Activated gamma-delta T cell treated with Interleukin-2 at 50 U/mL for 16 hours (primary cell): Measurements from ENCODE around the gene ICAM5.
A peak's percentile ranks its signal among the peaks of the same experiment; 100 is the strongest.

ENCODE experiments used
- DNase-seq: peaks from one replicate; pipeline ENCODE4 v3.0.0-alpha.2; 2020

ICAM5 gene

DNA sequence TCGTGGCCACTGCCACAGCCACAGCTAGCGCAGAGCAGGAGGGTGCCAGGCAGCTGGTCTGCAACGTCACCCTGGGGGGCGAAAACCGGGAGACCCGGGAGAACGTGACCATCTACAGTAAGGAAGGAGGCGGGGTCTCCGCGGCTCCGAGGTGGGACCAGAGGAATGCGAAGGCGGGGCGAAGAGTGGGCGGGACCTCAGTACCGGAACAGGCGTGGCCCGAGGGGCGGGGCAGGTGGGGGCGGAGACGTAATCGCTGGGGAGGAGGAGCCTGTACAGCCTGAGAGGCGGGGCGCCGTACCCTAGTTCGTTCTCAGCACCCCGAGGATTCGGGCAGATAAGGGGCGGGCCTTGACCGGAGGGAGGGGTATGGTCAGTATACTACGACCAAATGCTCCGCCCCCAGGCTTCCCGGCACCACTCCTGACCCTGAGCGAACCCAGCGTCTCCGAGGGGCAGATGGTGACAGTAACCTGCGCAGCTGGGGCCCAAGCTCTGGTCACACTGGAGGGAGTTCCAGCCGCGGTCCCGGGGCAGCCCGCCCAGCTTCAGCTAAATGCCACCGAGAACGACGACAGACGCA lies 2.5 kb downstream of the ICAM5 start:
- peak; percentile 67 for DNase-seq

DNA sequence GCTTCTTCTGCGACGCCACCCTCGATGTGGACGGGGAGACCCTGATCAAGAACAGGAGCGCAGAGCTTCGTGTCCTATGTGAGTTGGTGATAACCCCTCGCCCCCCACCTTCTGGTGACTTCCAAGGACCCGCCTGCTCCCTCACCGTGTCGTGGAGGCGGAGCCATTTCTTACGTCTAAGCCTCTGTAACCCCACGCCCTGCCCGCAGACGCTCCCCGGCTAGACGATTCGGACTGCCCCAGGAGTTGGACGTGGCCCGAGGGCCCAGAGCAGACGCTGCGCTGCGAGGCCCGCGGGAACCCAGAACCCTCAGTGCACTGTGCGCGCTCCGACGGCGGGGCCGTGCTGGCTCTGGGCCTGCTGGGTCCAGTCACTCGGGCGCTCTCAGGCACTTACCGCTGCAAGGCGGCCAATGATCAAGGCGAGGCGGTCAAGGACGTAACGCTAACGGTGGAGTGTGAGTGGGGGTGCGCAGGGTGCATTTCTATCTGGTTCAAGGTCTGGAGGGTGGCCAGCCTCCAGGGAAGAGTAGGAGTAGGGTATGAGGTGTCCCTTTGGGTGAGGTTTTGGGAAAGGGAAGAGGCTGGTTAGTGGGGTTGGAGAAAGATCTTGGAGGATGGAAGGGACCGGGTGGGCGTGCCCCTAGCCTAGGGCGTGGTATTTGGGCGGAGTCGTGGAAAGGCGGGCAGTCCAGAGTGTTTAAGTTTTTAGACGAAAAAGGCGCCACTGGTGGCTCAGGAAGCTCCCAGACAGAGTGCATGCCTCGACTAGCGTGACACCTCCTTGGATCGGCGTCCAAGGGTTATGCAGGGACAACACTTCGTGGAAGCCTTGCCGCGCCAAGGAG lies 3.3 kb downstream of the ICAM5 start:
- no peak for DNase-seq

DNA sequence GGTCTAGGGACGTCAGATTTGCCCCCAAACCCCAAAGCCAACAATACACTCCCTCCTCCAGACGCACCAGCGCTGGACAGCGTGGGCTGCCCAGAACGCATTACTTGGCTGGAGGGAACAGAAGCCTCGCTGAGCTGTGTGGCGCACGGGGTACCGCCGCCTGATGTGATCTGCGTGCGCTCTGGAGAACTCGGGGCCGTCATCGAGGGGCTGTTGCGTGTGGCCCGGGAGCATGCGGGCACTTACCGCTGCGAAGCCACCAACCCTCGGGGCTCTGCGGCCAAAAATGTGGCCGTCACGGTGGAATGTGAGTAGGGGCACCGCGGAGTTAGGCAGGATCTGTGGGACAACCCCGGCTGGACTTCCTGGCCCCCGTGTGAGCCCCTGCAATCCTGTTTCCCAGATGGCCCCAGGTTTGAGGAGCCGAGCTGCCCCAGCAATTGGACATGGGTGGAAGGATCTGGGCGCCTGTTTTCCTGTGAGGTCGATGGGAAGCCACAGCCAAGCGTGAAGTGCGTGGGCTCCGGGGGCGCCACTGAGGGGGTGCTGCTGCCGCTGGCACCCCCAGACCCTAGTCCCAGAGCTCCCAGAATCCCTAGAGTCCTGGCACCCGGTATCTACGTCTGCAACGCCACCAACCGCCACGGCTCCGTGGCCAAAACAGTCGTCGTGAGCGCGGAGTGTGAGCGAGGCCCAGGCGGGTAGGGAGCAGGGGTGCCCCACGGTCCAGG lies 4.0 kb downstream of the ICAM5 start:
- no peak for DNase-seq

DNA sequence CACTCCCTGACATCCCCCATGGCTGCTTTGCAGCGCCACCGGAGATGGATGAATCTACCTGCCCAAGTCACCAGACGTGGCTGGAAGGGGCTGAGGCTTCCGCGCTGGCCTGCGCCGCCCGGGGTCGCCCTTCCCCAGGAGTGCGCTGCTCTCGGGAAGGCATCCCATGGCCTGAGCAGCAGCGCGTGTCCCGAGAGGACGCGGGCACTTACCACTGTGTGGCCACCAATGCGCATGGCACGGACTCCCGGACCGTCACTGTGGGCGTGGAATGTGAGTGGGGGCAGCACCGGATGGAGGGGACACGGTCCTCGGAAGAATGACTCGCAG lies 4.6 kb downstream of the ICAM5 start:
- DNase-seq: no peak

DNA sequence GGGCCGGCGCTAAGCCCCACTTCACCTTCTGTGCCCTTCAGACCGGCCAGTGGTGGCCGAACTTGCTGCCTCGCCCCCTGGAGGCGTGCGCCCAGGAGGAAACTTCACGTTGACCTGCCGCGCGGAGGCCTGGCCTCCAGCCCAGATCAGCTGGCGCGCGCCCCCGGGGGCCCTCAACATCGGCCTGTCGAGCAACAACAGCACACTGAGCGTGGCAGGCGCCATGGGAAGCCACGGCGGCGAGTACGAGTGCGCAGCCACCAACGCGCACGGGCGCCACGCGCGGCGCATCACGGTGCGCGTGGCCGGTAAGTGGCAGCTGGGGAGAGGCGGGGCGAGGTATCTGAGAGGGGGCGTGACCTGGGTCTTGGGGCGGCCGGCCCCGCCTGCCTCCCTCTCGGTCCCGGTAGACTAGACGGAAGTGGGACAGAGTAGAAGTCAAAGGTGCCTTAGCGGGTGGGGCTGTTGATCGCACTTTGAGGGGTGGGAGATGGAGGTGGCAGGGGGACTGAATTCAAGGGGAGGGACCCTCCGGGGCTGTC lies 5.6 kb downstream of the ICAM5 start:
- DNase-seq: peak; percentile 68

DNA sequence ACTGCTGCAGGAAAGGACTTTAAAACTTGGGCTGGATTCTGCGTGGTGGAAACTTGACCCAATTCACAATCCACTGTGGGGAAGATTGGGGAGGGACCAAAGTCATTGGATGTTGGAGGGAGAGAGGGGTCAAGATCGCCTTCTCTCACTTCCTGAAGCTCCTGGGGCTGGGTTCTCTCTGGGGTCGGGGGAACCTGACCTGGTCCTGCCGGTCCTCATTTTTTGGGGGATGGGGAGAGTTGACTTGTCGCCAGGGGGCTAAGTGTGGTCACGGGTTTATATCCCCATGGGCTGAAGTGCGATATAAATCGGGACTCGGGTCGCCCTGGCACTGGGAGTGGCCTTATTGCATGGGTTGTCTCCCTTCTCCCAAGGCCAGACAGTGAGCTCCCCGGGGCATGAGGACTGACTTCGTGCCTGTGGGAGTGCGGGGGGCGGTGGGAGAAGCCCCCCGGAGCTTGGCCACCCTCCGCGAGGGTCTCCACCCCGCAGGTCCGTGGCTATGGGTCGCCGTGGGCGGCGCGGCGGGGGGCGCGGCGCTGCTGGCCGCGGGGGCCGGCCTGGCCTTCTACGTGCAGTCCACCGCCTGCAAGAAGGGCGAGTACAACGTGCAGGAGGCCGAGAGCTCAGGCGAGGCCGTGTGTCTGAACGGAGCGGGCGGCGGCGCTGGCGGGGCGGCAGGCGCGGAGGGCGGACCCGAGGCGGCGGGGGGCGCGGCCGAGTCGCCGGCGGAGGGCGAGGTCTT lies 6.3 kb downstream of the ICAM5 start:
- no peak for DNase-seq

DNA sequence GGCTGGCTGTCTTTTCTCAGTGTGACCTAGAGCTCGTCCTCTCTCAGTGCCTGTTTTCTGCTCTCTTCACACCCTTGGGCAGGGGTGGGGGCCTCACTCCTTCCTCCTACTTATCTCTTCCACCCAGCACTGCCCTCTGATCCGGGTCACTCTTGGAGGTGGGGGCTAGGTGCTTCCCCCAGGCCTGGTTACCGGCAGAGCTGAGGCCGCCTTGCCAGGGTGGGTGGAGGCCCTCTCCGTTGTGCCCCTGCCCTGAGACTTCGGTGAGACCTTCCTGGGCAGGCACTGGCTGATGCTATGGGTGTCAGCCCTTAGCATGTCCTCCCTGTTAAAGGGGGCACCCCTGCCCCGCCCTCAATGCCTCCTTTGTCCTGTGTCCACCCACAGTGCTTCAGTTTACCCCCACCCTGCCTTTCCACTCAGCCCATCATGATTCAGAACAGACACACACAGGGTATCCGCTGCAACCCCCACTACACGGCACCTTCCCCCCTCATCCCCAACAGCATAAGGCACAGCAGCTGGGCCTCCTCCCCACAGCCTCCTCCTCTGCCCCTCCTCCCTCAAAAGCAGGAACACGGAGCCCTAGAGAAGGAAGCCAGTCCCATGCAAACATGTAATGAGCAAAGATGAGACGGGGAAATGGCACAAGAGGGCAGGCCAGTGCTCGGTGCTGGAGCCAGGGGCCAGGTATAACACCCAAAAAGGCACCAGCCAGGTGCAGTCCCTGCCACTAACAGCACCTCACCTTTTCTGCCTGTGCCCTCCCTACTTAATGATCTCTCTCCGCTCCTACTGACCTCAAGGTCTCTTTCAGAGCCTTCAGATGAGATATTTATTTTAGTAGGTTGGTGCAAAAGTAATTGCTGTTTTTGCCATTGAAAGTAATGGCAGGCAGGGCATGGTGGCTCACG lies 10.1 kb downstream of the ICAM5 start:
- DNase-seq: no peak

DNA sequence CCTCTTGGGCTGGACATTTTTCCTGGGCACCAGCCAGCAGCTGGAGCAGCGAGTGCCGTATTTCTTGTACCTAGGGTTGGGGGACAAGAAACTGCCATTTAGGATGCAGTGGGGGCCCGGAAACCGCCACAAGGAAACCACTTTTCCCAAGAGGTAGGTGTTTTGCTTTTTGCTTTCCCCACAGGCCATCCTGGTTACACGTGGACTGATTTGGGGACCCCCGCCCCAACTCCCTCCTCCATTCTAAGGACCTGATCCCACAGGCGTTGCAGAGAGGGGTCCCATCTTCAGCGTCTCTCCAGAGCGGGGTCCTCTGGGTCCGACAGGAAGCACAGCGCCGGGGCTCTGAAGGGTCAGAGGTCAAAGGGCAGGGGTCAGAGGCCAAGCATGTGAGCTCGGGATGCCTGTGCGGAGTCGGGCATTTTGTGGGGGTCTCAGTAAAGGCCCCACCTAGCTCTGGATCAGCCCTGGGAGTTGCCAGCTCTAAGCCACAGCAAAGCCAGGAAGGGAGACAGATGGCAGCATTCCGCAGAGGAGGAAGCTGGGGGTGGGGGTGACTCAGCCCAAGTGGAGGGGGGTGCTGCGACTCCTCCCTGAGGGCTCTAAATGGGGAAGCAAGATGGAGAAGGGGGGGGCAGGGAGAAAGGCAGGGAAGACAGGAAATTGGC lies 15.5 kb downstream of the ICAM5 start:
- DNase-seq: no peak

DNA sequence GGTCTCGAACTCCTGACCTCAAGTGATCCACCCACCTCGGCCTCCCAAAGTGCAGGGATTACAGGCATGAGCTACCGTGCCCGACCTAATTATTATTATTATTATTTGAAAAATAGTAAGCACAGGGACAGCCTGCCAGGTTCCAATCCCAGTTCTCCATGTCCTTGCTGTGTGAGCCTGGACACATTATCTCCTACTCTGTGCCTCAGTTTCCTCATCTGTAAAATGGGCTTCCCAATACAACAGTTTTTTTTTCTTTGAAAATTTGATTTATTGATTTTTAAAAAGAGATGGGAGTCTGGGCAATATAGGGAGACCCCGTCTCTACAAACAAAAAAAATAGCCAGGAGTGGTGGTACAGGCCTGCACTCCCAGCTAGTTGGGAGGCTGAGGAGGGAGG lies 16.6 kb downstream of the ICAM5 start:
- no peak for DNase-seq

DNA sequence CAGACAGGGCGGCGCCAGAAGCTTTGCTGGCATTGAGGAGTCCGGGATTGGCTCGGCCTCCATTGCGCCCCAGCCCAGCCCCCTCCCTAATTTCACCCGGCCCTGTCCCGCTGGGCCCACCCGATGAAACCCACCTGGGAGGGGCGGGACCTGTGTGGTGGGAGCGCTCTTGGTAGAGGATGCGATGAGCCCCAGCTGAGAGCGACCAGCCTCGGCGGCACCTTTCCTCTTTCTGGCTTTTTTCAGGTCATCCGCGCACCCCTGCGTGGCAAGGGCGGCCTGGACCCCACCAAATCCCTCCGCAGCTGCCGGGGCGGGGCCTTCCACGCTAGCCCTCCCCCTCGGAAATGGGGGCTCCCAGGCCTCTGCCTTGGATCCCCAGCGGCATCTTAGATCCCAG lies 19.7 kb downstream of the ICAM5 start, which contains the start of gene ZGLP1:
Gene ZGLP1, minus strand, starts transcription at position 393 of the 400 bp plus-strand sequence.
- DNase-seq: no peak

DNA sequence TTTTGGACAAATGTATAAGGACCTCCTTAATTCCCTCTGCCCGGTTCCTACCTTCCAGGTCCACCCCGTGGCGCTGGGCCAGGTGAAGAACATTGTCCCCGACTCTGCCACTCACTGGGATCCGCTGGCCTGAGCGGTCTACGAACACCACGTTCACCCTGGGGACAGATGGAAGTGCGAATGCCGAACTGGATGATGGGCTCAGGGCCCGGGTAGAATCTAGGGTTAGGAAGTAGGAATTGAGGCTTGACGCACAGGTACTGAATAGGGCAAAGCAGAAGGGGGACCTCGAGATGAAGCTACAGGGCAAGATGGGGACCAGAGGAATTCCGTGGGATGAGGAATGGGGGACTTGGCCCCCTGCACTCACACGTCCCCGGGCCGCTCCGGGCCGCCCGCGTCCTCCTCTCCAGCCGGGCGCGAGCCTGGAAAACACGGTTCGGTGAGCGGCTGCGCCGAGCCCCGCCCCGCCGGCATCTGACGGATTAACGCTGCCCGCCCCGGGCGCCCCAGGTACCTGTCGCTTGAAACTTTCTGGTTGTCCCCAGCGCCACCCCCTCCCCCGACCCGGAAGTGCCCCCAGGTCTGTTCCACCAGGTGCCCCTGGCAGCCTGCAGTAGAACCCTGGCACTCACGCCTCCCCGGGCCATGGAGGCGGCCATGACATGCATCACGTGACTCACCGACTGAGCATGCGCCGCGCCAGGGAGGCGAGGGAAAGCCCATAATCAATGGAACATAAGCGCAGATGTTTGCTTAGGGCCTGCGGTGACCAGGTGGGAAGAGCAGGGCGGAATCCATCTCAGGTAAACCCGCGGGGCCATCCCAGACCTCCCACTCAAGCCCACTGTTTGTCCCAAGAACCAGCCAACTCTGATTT lies 25.8 kb downstream of the ICAM5 start, which contains the start of gene FDX2:
Gene FDX2, minus strand, starts transcription at position 681 of the 880 bp plus-strand sequence. Its CDS starts 19 bp downstream, at position 662.
- peak; percentile 89 for DNase-seq

DNA sequence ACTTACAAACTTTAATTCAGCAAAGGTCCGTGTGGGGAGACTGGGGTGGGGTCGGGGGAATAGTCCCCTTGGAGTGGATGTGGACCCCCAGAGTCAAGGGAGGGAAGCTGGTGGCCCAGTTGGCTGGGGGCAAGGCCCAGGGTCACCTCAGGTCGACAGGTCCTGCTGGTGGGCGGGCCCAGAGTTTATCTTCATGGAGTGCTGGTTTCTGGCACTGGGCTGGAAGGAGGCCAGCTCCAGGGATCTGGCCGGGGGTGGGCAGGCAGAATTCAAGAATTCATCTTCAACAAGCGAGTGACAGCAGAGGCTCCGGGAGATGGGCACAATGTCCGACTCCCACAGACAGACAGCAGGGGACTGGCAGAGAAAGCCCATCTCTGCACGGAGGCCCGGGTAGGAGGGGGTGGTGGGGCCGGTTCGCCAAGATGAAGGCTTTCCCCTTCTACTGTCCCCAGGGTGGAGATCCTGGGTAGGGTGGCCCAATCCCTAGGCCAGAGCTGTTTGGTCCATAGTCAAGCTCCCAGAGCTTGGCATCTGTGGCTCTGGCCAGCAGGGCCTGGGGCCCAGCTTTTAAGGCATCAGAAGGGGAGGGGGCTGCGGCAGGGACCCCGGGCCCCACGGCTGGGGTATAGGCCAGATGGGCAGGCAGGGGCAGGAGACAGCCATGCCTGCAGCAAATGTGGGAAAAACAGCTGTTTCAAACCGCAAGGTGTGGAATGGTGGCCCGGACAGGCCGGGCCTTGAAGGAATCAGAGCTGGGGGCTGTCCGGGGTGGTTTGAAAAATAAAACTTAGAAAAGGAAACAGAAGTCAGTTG lies 26.7 kb downstream of the ICAM5 start:
- DNase-seq: no peak

DNA sequence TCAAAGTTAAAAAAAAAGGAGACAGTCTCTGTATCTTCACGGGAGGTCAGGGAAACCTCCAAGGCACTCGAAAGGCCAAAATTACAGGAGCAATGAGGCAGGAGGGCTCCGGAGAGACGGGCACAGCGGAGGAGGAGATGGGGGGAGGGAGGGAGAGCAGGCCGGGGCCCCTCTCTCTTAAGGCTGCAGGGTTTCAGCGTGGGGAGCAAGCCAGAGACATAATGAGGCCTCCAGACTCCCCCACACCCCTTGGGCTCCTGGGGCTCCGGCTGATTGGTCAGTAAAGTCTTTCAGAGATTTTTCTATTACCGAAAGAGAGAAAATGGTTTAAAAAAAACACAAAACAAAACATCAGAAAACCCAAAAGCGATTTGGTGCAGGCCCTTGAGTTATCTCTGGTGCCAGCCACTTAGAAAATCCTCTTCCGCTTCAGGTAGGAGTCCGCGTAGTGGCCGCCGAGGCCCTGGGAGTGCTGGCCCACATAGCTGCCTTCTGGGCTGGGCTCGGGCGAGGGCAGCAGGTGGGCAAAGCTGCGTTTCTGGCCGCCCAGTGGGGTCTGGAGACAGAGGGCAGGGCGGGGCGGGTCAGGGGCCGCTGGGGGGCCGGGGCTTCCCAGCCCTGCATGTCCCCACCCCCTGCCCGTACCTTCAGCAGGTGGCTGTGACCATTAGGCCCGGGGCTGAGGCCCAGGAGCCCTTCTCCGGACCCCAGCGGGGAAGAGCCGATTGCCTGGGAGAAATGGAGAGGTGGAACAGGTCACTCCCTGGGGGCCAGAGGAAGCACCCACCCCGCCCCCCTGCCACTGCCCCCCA lies 27.5 kb downstream of the ICAM5 start:
- no peak for DNase-seq

DNA sequence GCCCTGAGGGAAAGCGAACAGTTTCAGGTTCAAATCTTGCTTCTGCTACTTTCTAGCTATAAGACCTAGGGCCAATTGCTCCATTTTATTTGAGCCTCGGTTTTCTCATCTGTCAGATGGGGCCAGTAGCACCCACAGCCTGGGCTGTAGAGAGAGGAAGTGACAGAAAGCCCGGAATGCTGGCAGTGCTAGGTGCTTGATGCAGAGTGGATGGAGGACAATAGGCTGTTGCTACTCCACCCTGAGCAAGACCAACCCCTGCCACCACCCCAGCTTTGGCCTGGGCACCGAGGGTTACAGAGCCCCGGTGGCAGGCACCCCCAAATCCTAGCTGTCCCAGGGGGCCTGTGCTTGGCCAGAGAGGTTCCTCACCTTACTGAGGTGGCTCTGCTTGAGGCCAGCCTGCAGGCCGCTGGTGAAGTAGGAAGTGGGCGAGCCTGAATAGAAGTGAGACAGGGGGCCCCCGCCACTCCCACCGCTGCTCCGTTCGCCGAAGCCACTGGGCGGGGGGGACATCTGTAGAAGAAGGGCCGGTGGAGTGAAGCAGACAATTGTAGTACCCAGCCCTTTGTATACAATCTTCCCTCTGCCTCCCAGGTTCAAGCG lies 28.2 kb downstream of the ICAM5 start:
- no peak for DNase-seq

DNA sequence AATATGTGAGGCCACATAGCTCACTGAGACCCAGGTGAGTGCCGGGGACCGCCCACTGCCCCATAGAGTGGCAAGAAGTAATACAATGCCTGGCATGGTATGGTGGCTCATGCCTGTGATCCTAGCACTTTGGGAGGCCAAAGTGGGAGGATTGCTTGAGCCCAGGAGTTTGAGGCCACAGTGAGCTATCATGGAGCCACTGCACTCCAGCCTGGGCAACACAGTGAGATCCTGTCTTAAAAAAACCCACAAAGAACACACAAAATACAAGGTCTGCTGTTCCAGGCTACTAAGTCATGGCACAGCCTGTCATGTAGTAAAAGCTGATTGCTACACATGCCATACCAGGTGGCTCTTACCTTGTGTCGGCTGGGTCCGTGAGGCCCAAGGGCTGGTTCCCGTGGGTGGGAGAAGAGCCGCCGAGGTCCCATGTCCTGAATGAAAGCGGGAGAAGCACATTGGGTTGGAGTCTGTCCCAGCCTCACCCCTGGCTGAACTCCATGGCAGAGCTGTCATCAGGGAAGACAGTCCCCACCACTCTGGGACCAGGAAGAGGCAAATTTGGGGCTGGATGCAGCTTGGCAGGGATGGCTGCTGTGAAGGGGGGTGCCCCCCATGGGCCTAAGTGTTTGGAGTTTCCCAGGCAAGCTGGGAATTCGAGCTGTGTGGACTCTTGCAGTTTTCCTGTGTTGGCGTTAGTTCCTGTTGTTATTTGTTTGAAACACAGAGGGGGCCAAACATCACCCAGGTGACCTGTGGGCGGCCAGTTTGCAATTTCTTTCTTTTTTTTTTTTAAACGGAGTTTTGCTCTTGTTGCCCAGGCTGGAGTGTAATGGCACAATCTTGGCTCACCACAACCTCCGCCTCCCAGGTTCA lies 29.3 kb downstream of the ICAM5 start:
- no peak for DNase-seq

DNA sequence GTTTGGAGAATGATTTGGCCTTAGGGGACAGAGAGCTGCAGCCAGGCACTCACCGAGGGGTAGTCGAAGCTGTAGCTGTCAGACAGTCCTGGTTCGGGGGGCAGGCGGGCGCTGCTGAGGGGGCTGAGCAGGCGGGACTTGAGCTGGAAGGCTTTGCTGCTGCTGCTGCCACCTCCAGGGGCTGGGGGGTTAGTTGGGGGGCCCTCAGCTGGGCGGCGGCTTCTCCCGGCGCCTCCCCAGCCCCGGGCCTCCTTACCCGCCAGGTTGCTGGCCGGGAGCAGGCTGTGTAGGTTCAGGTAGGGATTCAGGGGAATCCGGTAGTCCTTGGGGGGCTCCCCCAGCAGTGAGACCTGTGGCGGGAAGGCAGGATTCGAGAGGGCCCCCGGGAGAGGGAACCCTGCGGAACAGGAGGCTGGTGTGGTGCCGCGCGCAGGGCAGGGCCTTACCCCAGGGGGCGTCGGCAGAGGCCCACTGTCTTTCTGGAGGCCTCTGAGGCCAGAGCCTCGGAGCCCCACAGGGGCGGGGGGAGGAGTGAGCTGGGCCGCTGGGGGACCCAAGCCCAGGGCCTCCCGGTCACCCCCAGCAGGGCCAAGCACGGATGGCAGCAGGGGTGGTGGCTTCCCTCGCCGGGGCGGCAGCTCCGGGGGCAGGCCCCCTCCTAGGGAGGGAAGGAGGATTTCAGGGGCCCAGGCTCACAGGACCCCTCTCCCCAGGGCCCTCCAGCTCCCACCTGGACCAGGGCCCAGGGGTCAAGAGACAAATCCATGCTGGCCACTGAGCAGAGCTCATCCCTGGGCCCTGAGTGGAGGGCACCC lies 31.1 kb downstream of the ICAM5 start:
- DNase-seq: no peak
